KMS-11 (cell line): ENCODE data around the gene BPIFB1.

ENCODE experiments used
- H2AFZ ChIP-seq: fragments of 200-600 bp; sonication (generic); 2 replicates; pipeline ENCODE4 v1.6.1; 2016; ENCODE audit warnings: antibody characterized with exemption, mixed run types, low read depth
- H3K27ac ChIP-seq: fragments of 200-600 bp; sonication (generic); 2 replicates; pipeline ENCODE4 v1.6.1; 2016; ENCODE audit warnings: mild to moderate bottlenecking, mixed run types
- H3K27me3 ChIP-seq: fragments of 200-600 bp; sonication (generic); 2 replicates; pipeline ENCODE4 v1.6.1; 2017; ENCODE audit warnings: mild to moderate bottlenecking, low read depth, mixed run types, moderate library complexity; ENCODE audit not compliant: insufficient read depth
- H3K36me3 ChIP-seq: fragments of 200-600 bp; sonication (generic); 2 replicates; pipeline ENCODE4 v1.6.1; 2017; ENCODE audit warnings: mild to moderate bottlenecking, mixed run types; ENCODE audit not compliant: insufficient read depth
- H3K4me1 ChIP-seq: fragments of 200-600 bp; sonication (generic); 2 replicates; pipeline ENCODE4 v1.6.1; 2016; ENCODE audit warnings: mild to moderate bottlenecking, low read depth, mixed run types; ENCODE audit not compliant: poor library complexity, severe bottlenecking
- H3K4me2 ChIP-seq: fragments of 200-600 bp; sonication (generic); 2 replicates; pipeline ENCODE4 v1.7.0; 2016; ENCODE audit warnings: mild to moderate bottlenecking, mixed run types
- H3K4me3 ChIP-seq: fragments of 200-600 bp; sonication (generic); IDR thresholded peaks from 2 replicates; pipeline ENCODE4 v1.6.1; 2017; ENCODE audit warnings: low read depth, low read length, mixed read lengths; ENCODE audit not compliant: insufficient read depth
- H3K79me2 ChIP-seq: fragments of 200-600 bp; sonication (generic); 2 replicates; pipeline ENCODE4 v1.6.1; 2016; ENCODE audit warnings: low read depth, mixed run types; ENCODE audit not compliant: insufficient read depth
- H3K9ac ChIP-seq: fragments of 200-600 bp; sonication (generic); 2 replicates; pipeline ENCODE4 v1.6.1; 2016; ENCODE audit warnings: mild to moderate bottlenecking, mixed run types
- H4K20me1 ChIP-seq: fragments of 200-600 bp; sonication (generic); 2 replicates; pipeline ENCODE4 v1.6.1; 2016; ENCODE audit warnings: mild to moderate bottlenecking, mixed run types; ENCODE audit not compliant: insufficient read depth
- CTCF ChIP-seq: fragments of 200-600 bp; sonication (generic); conservative IDR thresholded peaks from 2 replicates; pipeline ENCODE4 v1.6.1; 2017; ENCODE audit warnings: low read depth, mild to moderate bottlenecking, antibody characterized with exemption, low read length, moderate library complexity, mixed read lengths

Gene BPIFB1

GRCh38 chr20:33276303-33277113 is 6.5 kb upstream of the BPIFB1 start:
- Histone ChIP-seq H3K4me3 (no peak overlapping the region), H4K20me1 (no peaks in the 10 kb centered on the region), H3K4me2 (no peak overlapping the region), H3K27me3 (no peaks in the 10 kb centered on the region; the same call in 1 of the 2 replicates), H3K36me3 (no peaks in the 10 kb centered on the region), H3K4me1 (no peaks in the 10 kb centered on the region), H2AFZ (no peak overlapping the region), H3K27ac (no peak overlapping the region), H3K9ac (no peak overlapping the region), H3K79me2 (no peaks in the 10 kb centered on the region)
- TF ChIP-seq CTCF, result no peak

DNA sequence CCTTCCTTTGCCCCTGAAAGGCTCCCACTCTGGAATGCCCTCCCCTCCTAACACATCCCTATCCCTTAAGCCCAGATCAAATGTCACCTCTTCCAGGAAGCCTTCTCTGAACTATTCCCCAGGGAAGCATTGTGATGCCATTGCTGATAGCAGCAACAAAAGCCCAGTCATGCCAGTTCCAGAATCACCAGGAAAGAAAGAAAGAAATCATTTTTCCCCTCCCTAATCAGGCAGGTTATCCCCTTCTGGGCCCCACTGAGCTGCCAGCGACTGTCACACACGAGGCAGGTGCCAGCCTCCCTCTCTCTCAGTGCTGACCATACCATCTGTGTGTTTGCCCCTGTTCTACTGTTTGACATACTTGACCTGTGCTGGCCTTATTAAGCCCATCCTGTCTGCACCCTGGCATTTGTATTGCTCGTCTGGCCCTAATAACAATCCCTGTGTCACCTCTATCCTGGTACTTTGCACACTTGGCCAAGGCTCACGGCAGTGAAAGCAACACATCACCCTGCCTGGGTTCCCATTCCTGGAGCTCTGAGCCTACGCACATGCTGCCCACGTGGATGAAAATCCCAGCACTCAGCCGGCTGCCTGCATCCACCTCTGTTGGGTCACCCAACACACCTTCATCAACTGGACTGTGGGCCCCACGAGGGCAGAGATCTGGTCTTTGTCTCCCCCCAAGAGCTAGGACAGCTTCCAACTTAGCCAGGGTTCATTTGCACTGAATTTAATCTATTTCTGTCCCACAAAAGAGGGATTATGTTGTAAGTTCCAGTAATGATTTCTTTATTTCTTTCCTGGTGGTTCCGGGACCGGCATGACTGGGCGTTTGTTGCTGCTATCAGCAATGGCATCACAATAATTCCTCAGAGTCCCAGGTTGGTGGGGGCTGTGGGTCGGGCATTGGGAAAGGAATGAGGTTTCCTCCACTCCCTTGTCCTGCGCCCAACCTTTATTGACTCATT is 5.3 kb upstream of the BPIFB1 start:
- no peaks in the 10 kb centered on the region for H3K4me1 ChIP-seq
- H3K79me2 ChIP-seq, result no peaks in the 10 kb centered on the region
- no peak overlapping the region for H3K4me2 ChIP-seq
- H3K27ac ChIP-seq, result no peak overlapping the region
- no peak overlapping the region for H2AFZ ChIP-seq
- H4K20me1 ChIP-seq, result no peaks in the 10 kb centered on the region
- H3K36me3 ChIP-seq, result no peaks in the 10 kb centered on the region
- H3K9ac ChIP-seq, result no peak overlapping the region
- H3K27me3 ChIP-seq, result no peaks in the 10 kb centered on the region; the same call in 1 of the 2 replicates
- TF ChIP-seq CTCF, result no peak
- H3K4me3 ChIP-seq, result no peak overlapping the region

GRCh38 chr20:33278700-33279099 is 4.3 kb upstream of the BPIFB1 start:
- Histone ChIP-seq H3K36me3 (no peaks in the 10 kb centered on the region), H3K4me2 (no peak overlapping the region), H3K9ac (no peak overlapping the region), H3K27ac (no peak overlapping the region), H4K20me1 (no peaks in the 10 kb centered on the region), H2AFZ (no peak overlapping the region), H3K79me2 (no peaks in the 10 kb centered on the region), H3K4me1 (no peaks in the 10 kb centered on the region), H3K4me3 (no peak overlapping the region), H3K27me3 (no peaks in the 10 kb centered on the region; the same call in 1 of the 2 replicates)
- no peak for TF ChIP-seq CTCF

DNA sequence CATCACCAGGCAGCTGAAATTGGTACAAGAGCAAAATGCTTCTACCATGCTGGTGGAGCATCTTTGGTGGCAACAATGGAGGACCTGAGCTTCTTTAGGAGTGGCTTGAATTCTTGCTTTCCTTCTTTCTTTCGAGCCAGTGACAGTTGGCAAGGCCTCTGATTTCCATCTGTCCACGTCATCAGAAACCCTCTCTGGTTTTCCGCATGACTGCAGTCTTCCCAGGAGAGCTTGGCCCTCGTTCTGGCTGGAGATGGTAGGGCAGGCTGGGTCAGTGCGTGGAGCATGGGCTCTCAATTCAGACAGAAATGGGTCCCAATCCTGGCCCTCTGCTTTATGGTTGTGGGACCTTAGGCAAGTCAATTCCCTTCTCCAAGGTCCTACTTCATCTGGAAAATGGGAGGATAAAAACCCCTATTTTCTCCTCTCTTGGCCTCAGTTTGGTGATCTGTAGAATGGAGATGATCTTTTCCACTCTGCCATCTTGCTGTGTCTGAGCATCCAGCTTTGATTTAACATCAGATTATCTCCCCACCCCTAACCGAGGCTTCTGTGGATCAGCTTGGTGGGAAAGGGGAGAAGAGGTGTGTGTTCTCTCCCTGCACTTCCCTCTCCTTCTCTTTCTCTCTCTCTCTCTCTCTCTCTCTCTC is 3.6 kb upstream of the BPIFB1 start:
- no peak for TF ChIP-seq CTCF
- no peaks in the 10 kb centered on the region for H4K20me1 ChIP-seq
- H2AFZ ChIP-seq, result no peak overlapping the region
- no peaks in the 10 kb centered on the region for H3K79me2 ChIP-seq
- H3K27ac ChIP-seq, result no peak overlapping the region
- no peaks in the 10 kb centered on the region; the same call in 1 of the 2 replicates for H3K27me3 ChIP-seq
- H3K4me1 ChIP-seq, result no peaks in the 10 kb centered on the region
- H3K36me3 ChIP-seq, result no peaks in the 10 kb centered on the region
- no peak overlapping the region for H3K4me3 ChIP-seq
- no peak overlapping the region for H3K9ac ChIP-seq
- no peak overlapping the region for H3K4me2 ChIP-seq
